ENCODE results near the gene CDCA7L. TPM values are rescaled to one million over a fixed set of nuclear protein-coding genes. Genes with fewer than 3 reads are reported as not detected.

The CDCA7L gene
- total RNA-seq, 1 experiment from 2014 or later: 107 TPM

DNA sequence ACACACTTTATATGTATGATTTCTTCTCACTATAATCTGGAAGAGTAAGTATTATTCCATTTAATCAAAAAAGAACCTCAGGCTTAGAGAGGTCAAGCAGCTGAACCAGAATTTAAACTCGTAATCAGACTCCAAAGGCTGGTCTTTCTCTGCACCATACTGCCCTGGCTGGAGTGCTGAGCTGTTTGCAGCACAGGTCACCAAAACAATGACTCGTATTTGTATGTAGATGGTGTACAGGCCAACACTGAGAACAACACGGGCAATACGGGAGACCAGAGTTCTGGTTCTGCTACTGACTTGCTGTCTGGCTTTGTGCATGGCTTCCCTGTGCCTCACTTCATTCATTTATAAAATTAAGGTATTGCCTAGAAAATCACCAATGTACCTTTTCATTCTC, 57.9 kb downstream of the CDCA7L start:
- H3K9me2 ChIP-seq (ENCODE audit: insufficient read depth): no peaks in the 10 kb centered on the region
- no peak overlapping the region for H3K27ac ChIP-seq (ENCODE audit: low read depth, low read length)
- H2AFZ ChIP-seq (ENCODE audit: low read depth, low read length, poor library complexity, severe bottlenecking): no peak overlapping the region
- H3K9me3 ChIP-seq (ENCODE audit: control insufficient read depth in 1 of 2, insufficient read depth in 1 of 2, low read depth in 1 of 2, low read length in 2 of 2): no peaks in the 10 kb centered on the region
- H3K4me3 ChIP-seq (replicated peaks in 1 of 2; ENCODE audit: low read depth in 1 of 2, low read length in 2 of 2): no peak overlapping the region
- H3K36me3 ChIP-seq (ENCODE audit: control insufficient read depth in 1 of 2, insufficient read depth in 2 of 2, low read length in 2 of 2): no peaks in the 10 kb centered on the region
- no peaks in the 10 kb centered on the region for H3K79me2 ChIP-seq (ENCODE audit: insufficient read depth, low read length)
- no peaks in the 10 kb centered on the region for H3K27me3 ChIP-seq (ENCODE audit: insufficient read depth, low read length)
- DNase-seq (ENCODE audit: low read depth, low spot score) (no peak), ATAC-seq (no peak)
- H3K4me1 ChIP-seq (ENCODE audit: control insufficient read depth in 1 of 2, insufficient read depth in 2 of 2, low read length in 2 of 2): no peaks in the 10 kb centered on the region
- POLR2A ChIA-PET: no interaction called here
- RAD21 ChIA-PET (ENCODE audit: low non-redundant PET in 1 of 2, low total read pairs in 2 of 2, uncharacterized antibody in 2 of 2, unreplicated experiment in 2 of 2): no interaction called here
- H4K20me1 ChIP-seq (ENCODE audit: insufficient read depth): no peaks in the 10 kb centered on the region
- H3K4me2 ChIP-seq (ENCODE audit: low read length): no peak overlapping the region
- CTCF ChIA-PET: no interaction called here
- TF ChIP-seq ZNF274 (IDR thresholded peaks at IDR 0.05; ENCODE audit: low read depth, low read length): no peak
- TF ChIP-seq YY1 (IDR thresholded peaks at IDR 0.05; ENCODE audit: extremely low read depth, insufficient replicate concordance, low read depth, low read length): no peak
- TF ChIP-seq CBX3 (IDR thresholded peaks at IDR 0.05; ENCODE audit: low read depth): no peak
- no peak for TF ChIP-seq REST (IDR thresholded peaks at IDR 0.05; ENCODE audit: low read depth)
- no peak for TF ChIP-seq ZFX (IDR thresholded peaks at IDR 0.05)
- no peak for TF ChIP-seq SRF (IDR thresholded peaks at IDR 0.05; ENCODE audit: low read depth)
- TF ChIP-seq EZH2 (IDR thresholded peaks at IDR 0.05): no peak
- TF ChIP-seq CEBPB (IDR thresholded peaks at IDR 0.05; ENCODE audit: low read depth): no peak
- no peak for TF ChIP-seq EZH2phosphoT487 (IDR thresholded peaks at IDR 0.05; ENCODE audit: borderline replicate concordance)
- no peak for TF ChIP-seq EGR1 (IDR thresholded peaks at IDR 0.05; ENCODE audit: low read depth)
- no peak for TF ChIP-seq JUND (IDR thresholded peaks at IDR 0.05)
- no peak for TF ChIP-seq SIN3A (IDR thresholded peaks at IDR 0.05; ENCODE audit: low read depth)
- TF ChIP-seq ELF1 (IDR thresholded peaks at IDR 0.05; ENCODE audit: borderline replicate concordance, low read depth): no peak
- TF ChIP-seq, protein P1, sequence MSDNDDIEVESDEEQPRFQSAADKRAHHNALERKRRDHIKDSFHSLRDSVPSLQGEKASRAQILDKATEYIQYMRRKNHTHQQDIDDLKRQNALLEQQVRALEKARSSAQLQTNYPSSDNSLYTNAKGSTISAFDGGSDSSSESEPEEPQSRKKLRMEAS (IDR thresholded peaks at IDR 0.05): no peak
- TF ChIP-seq, protein P2, sequence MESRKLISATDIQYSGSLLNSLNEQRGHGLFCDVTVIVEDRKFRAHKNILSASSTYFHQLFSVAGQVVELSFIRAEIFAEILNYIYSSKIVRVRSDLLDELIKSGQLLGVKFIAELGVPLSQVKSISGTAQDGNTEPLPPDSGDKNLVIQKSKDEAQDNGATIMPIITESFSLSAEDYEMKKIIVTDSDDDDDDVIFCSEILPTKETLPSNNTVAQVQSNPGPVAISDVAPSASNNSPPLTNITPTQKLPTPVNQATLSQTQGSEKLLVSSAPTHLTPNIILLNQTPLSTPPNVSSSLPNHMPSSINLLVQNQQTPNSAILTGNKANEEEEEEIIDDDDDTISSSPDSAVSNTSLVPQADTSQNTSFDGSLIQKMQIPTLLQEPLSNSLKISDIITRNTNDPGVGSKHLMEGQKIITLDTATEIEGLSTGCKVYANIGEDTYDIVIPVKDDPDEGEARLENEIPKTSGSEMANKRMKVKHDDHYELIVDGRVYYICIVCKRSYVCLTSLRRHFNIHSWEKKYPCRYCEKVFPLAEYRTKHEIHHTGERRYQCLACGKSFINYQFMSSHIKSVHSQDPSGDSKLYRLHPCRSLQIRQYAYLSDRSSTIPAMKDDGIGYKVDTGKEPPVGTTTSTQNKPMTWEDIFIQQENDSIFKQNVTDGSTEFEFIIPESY (IDR thresholded peaks at IDR 0.05; ENCODE audit: extremely low read depth, insufficient replicate concordance, low read length): no peak
- no peak for TF ChIP-seq POLR2A (IDR thresholded peaks at IDR 0.05; ENCODE audit: borderline replicate concordance, extremely low read depth, insufficient read depth, insufficient read length)
- H3K9ac ChIP-seq (ENCODE audit: low read length): no peak overlapping the region
- no TSS peak for BruUV-seq (replicated peaks)
- intact Hi-C loops (cut with micrococcal nuclease): no loop called here
